Measurements from ENCODE around the gene SLC28A1. TPM values are rescaled to one million over a fixed set of nuclear protein-coding genes. Genes with fewer than 3 reads are reported as not detected.

Gene SLC28A1
- total RNA-seq, 4 donors from 2014 or later = not detected

DNA sequence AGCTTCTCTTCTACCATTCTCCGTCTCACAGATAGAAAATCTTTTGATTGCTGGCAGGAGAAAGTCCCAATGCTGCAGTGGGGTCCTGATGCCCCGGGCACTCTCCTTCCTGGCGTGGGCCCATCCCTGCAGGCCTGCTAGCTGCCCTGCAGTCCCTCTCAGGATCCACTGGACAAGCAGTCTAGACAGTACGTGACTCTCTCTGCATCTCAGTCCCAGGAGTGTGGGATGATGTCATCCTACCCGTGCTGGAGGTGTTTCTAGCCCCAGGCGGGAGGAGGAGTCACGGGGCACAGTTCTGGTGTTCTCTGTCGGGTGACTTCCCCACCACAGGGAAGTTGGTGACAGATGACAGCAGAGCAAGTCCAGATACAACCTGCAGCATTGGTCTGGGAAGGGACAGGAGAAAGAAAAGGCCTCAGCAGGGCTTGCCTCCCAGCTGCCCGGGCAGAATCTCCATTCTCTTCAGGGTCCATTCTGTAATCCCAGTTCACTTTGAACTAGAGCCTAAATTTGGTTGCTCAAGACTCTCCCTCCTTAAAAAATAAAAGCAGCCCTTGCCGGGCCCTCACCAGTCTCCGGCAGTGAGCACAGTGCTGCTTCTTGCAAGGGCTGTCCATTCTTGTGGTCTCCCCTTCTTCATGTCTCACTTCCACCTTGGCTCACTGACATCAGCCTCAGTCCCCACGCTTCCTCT, 30.6 kb downstream of the SLC28A1 start:
- peak overlapping the region in 3 of 4 donors; percentile 49 to 62 (median 60) for H3K27ac ChIP-seq
- H3K4me1 ChIP-seq = peaks cover 14 to 36% (median 15%) of the 10 kb centered on the region in 4 donors
- intact Hi-C loops (cut with DNase I; ENCODE audit: low total_unique reads) (no loop called here), in situ Hi-C loops (cut with MboI; ENCODE audit: low pct_ligation_motif_present in 1 of 4, low pct_unique_long_range_greater_than_20kb in 1 of 4, low sequenced_read_pairs in 3 of 4) (loop anchor here in 1 of 4 donors (25.0 kb wide), 1 partner anchor 328 kb away; no protein-coding TSS in a partner anchor)
- no peaks in the 10 kb centered on the region for H3K36me3 ChIP-seq
- WGBS, 2 donors (ENCODE audit: low coverage in 1 of 2) = 61% methylated on average over 12 of the region's 12 CpGs; no CpG with 5 or more reads in 1 of the 2 donors
- H3K4me3 ChIP-seq = no peak overlapping the region
- peak; percentile 38 for DNase-seq
- H3K9me3 ChIP-seq = no peaks in the 10 kb centered on the region
- no peaks in the 10 kb centered on the region for H3K27me3 ChIP-seq
- TF ChIP-seq POLR2AphosphoS5 (IDR thresholded peaks at IDR 0.05) = peak in 2 of 3 donors; percentile 22 to 61
- no peak for TF ChIP-seq CTCF (IDR thresholded peaks at IDR 0.05)
- no peak for TF ChIP-seq EP300 (IDR thresholded peaks at IDR 0.05; ENCODE audit: low read depth)
- no peak for TF ChIP-seq POLR2A (IDR thresholded peaks at IDR 0.05)

- in situ Hi-C loops (cut with MboI; ENCODE audit: low pct_ligation_motif_present in 1 of 4, low pct_unique_long_range_greater_than_20kb in 1 of 4, low sequenced_read_pairs in 3 of 4) = loop anchor here in 1 of 4 donors (25.0 kb wide), 1 partner anchor 328 kb away; no protein-coding TSS in a partner anchor
These were observed 31.1 kb downstream of the SLC28A1 start for GRCh38 chr15:84915606-84915958.

DNA sequence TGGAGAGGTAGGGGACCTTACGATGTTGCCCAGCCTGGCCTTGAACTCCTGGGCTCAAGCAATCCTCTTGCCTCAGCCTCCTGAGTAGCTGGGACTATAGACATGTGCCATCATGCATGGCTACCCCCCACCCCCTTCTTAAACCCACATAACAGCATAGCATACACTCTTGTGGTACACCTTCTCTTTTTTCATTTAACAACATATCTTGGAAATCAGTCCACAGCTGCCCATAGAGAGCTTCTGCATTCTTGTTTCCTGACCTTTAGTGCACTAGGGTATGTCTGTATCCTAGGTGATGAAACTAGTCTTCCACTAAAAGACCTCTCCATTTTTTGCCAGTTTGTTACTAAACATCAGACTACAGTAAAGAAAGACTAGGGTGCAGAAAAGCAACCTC, 33.0 kb downstream of the SLC28A1 start:
- peaks cover 0 to 18% (median 4%) of the 10 kb centered on the region in 4 donors for H3K4me1 ChIP-seq
- no peak for TF ChIP-seq POLR2AphosphoS5 (IDR thresholded peaks at IDR 0.05)
- no peak for TF ChIP-seq CTCF (IDR thresholded peaks at IDR 0.05)
- no peak for TF ChIP-seq EP300 (IDR thresholded peaks at IDR 0.05; ENCODE audit: low read depth)
- TF ChIP-seq POLR2A (IDR thresholded peaks at IDR 0.05) = no peak
- no peak overlapping the region for H3K4me3 ChIP-seq
- H3K27me3 ChIP-seq = no peaks in the 10 kb centered on the region
- in situ Hi-C loops (cut with MboI; ENCODE audit: low pct_ligation_motif_present in 1 of 4, low pct_unique_long_range_greater_than_20kb in 1 of 4, low sequenced_read_pairs in 3 of 4) = loop anchor here in 1 of 4 donors (25.0 kb wide), 1 partner anchor 330 kb away; no protein-coding TSS in a partner anchor
- H3K27ac ChIP-seq = no peak overlapping the region
- 80 to 96% methylated on average over 1 of the region's 1 CpG for WGBS, 2 donors (ENCODE audit: low coverage in 1 of 2)
- intact Hi-C loops (cut with DNase I; ENCODE audit: low total_unique reads) = no loop called here
- H3K36me3 ChIP-seq = no peaks in the 10 kb centered on the region
- no peaks in the 10 kb centered on the region for H3K9me3 ChIP-seq
- no peak for DNase-seq

More at GRCh38 chr15:84915606-84915958, 31.1 kb downstream of the SLC28A1 start:
- DNase-seq = no peak
- peaks cover 14 to 35% (median 15%) of the 10 kb centered on the region in 4 donors for H3K4me1 ChIP-seq
- no peak overlapping the region for H3K4me3 ChIP-seq
- intact Hi-C loops (cut with DNase I; ENCODE audit: low total_unique reads) = no loop called here
- TF ChIP-seq POLR2A (IDR thresholded peaks at IDR 0.05) (no peak), CTCF (IDR thresholded peaks at IDR 0.05) (no peak), POLR2AphosphoS5 (IDR thresholded peaks at IDR 0.05) (no peak), EP300 (IDR thresholded peaks at IDR 0.05; ENCODE audit: low read depth) (no peak)
- no peaks in the 10 kb centered on the region for H3K27me3 ChIP-seq
- H3K36me3 ChIP-seq = no peaks in the 10 kb centered on the region
- no peaks in the 10 kb centered on the region for H3K9me3 ChIP-seq
- WGBS, 2 donors (ENCODE audit: low coverage in 1 of 2) = 69% methylated on average over 3 of the region's 3 CpGs; no CpG with 5 or more reads in 1 of the 2 donors
- H3K27ac ChIP-seq = peak overlapping the region in 3 of 4 donors; percentile 49 to 62 (median 60)

DNA sequence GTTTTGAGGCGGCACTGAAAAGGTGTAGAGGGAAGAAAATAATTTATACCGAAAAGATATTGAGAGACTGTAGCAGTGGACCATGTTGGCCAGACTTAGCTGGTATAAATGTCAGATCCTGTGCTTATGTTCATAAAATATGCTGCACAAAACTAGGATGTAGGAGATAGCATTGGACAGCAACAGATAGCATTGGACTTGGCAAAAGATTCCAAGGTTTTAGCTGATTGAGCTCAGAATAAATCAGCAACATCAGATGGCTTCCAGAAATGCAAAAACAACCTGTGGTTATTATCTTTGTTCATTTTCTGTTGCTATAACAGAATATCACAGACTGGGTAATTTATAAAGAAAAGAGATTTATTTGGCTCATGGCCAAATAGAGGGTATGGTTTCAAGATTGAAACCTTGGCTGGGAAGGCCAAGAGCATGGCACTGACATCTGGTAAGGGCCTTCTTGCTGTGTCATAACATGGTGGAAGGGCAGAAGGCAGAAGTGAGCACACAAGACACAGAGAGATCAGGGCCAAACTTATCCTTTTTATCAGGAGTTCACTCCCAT, 34.7 kb downstream of the SLC28A1 start:
- TF ChIP-seq POLR2AphosphoS5 (IDR thresholded peaks at IDR 0.05) = no peak
- no peak for TF ChIP-seq CTCF (IDR thresholded peaks at IDR 0.05)
- no peak for TF ChIP-seq EP300 (IDR thresholded peaks at IDR 0.05; ENCODE audit: low read depth)
- TF ChIP-seq POLR2A (IDR thresholded peaks at IDR 0.05) = no peak
- Histone ChIP-seq H3K36me3 (no peaks in the 10 kb centered on the region), H3K4me3 (no peak overlapping the region), H3K4me1 (peaks cover 0 to 13% (median 0%) of the 10 kb centered on the region in 4 donors), H3K9me3 (no peaks in the 10 kb centered on the region), H3K27ac (no peak overlapping the region), H3K27me3 (no peaks in the 10 kb centered on the region)
- intact Hi-C loops (cut with DNase I; ENCODE audit: low total_unique reads) = no loop called here
- in situ Hi-C loops (cut with MboI; ENCODE audit: low pct_ligation_motif_present in 1 of 4, low pct_unique_long_range_greater_than_20kb in 1 of 4, low sequenced_read_pairs in 3 of 4) = loop anchor here in 1 of 4 donors (25.0 kb wide), 1 partner anchor 332 kb away; no protein-coding TSS in a partner anchor
- no peak for DNase-seq
- WGBS, 2 donors (ENCODE audit: low coverage in 1 of 2) = 74 to 98% methylated on average over 2 of the region's 2 CpGs
